CD4-positive, alpha-beta T cell treated with Interleukin-17A for 1 hour (primary cell): ENCODE results near the gene RAET1G.

Source experiments
- DNase-seq: peaks from one replicate; pipeline ENCODE4 v3.0.0-alpha.2; 2020

Gene RAET1G

GRCh38 chr6:149891259-149891658 is 31.7 kb downstream of the RAET1G start:
- no peak for DNase-seq

- DNase-seq, result no peak
Observed at GRCh38 chr6:149890629-149891045, 32.3 kb downstream of the RAET1G start.

GRCh38 chr6:149889326-149889725 is 33.6 kb downstream of the RAET1G start:
- DNase-seq, result no peak

GRCh38 chr6:149888659-149889058 is 34.3 kb downstream of the RAET1G start:
- no peak for DNase-seq

DNA sequence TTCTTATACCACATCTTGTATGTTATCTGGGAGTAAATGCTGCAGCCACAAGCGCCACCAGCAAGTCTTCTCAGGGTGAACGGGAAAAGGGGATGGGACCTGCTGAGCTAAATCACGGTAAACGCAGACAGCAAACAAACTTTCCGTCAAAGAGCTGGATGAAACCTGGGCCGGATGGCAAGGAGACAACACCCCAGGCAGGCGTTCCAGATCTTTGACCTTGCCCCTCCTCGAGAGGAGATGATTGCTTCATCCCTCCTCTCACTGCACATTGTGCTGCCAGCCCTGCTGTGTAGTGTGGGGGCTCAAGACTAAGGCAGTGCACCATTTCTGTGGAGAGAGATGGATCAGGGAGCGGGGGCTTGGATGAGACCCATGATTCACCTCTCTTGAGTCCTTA is 34.8 kb downstream of the RAET1G start:
- no peak for DNase-seq

- DNase-seq, result no peak
Observed at GRCh38 chr6:149887343-149887742, 35.6 kb downstream of the RAET1G start.

DNA sequence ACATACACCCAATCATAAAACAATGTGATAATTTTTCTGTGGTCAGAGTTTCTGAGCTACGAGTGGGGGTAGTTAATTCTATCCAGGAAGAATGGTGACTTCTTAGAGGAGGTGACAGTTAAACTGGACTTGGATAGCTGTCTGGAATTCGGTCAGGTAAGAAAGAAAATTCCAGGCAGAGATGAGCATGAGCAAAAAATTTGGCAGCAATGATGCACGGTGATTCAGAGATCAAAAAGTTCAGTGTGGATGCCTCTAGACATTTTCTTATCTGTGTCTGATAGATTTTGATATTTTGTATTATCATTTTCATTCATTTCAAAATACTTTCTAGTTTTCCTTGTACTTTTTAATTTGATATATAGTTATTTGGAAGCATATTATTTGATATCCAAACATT is 37.0 kb downstream of the RAET1G start:
- DNase-seq, result no peak

GRCh38 chr6:149884617-149885016 is 38.3 kb downstream of the RAET1G start:
- no peak for DNase-seq

DNA sequence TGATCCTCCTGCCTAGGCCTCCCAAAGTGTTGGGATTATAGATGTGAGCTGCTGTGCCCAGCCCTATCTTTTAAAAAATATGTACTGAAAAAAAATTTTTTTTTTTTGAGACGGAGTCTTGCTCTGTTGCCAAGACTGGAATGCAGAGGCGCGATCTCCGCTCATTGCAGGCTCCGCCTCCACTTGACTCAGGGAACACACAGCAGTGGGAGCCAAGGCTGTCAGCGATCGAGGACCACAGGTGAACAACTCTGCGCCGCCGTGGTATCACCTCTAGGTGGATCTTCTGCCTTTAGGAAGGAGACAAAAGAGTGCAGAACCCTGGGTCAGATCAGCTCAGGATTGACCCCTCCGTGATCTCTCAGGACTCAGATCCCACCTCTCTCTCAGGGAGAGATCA is 38.7 kb downstream of the RAET1G start:
- DNase-seq, result no peak

DNA sequence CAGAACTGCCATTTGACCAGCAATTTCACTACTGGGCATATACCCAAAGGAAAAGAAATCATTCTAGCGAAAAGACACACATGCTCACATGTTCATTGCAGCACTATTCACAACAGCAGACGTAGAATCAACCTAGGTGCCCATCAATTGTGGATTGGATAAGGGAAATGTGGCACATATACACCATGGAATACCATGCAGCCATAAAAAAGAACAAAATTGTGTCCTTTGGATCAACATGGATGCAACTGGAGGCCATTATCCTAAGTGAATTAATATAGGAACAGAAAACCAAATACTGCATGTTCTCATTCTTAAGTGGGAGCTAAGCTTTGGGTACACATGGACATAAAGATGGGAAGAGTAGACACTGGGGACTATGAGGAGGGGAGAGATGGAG is 41.1 kb downstream of the RAET1G start:
- DNase-seq, result no peak

- DNase-seq, result no peak
Observed at GRCh38 chr6:149881066-149881766, 41.7 kb downstream of the RAET1G start.

- DNase-seq, result no peak
Observed at GRCh38 chr6:149877659-149878058, 45.3 kb downstream of the RAET1G start.

- no peak for DNase-seq
Observed at GRCh38 chr6:149876241-149876933, 46.5 kb downstream of the RAET1G start.

- no peak for DNase-seq
Observed at GRCh38 chr6:149872233-149872632, 50.7 kb downstream of the RAET1G start.

GRCh38 chr6:149871182-149871581 is 51.7 kb downstream of the RAET1G start:
- no peak for DNase-seq

- DNase-seq, result no peak
Observed at GRCh38 chr6:149869275-149869892, 53.5 kb downstream of the RAET1G start.

GRCh38 chr6:149867876-149868640 is 54.9 kb downstream of the RAET1G start:
- no peak for DNase-seq
